HG02981 (cell line): ENCODE measurements around the gene APOA1.
"Not testable (repeated sequence)": the region's sequence is repeated elsewhere in the genome, so short reads cannot be mapped to it uniquely, and the experiment has no call there.

Experiments
- ATAC-seq: cut with Tn5 transposase; IDR thresholded peaks from one replicate; pipeline ENCODE4 v1.9.1; 2021; ENCODE audit warnings: mild to moderate bottlenecking, moderate library complexity; ENCODE audit not compliant: unreplicated experiment

The APOA1 gene

GRCh38 chr11:116835042-116835772 is 2.2 kb downstream of the APOA1 start:
- ATAC-seq = peak; percentile 11

GRCh38 chr11:116834535-116835041 is 2.8 kb downstream of the APOA1 start:
- not testable (repeated sequence) for ATAC-seq

GRCh38 chr11:116833816-116834534 is 3.4 kb downstream of the APOA1 start:
- ATAC-seq = no peak

- no peak for ATAC-seq
Measured at GRCh38 chr11:116833491-116833815, 4.0 kb downstream of the APOA1 start.

GRCh38 chr11:116832350-116833290 is 4.8 kb downstream of the APOA1 start:
- ATAC-seq = no peak

- no peak for ATAC-seq
Measured at GRCh38 chr11:116831790-116832349, 5.6 kb downstream of the APOA1 start.

- ATAC-seq = no peak
Measured at GRCh38 chr11:116830184-116830912, 7.1 kb downstream of the APOA1 start.

GRCh38 chr11:116829525-116830183 is 7.8 kb downstream of the APOA1 start, which contains the start of gene APOC3:
Gene APOC3, plus strand, starts transcription at chr11:116829907. Its CDS starts 676 bp downstream, at chr11:116830583.
- no peak for ATAC-seq

GRCh38 chr11:116828632-116829524 is 8.5 kb downstream of the APOA1 start:
- ATAC-seq = no peak

- ATAC-seq = no peak
Measured at GRCh38 chr11:116827461-116827860, 10.0 kb downstream of the APOA1 start.

GRCh38 chr11:116826751-116827431 is 10.5 kb downstream of the APOA1 start:
- ATAC-seq = no peak

- ATAC-seq = no peak
Measured at GRCh38 chr11:116825854-116826750, 11.3 kb downstream of the APOA1 start.

GRCh38 chr11:116825434-116825833 is 12.0 kb downstream of the APOA1 start:
- ATAC-seq = no peak

GRCh38 chr11:116823031-116823843 is 14.2 kb downstream of the APOA1 start, which contains the start of gene APOA4:
Gene APOA4, minus strand, starts transcription at chr11:116823304. Its CDS starts 113 bp downstream, at chr11:116823191.
- ATAC-seq = no peak

GRCh38 chr11:116822575-116822974 is 14.8 kb downstream of the APOA1 start:
- ATAC-seq = no peak
